Right lobe of liver (tissue), 4 donors: ENCODE measurements around the gene BACE1-AS.

Experiments used
- POLR2A ChIP-seq: fragments of 450-650 bp; IDR thresholded peaks from one replicate; pipeline ENCODE4 v1.6.1; 2017; ENCODE audit warnings: antibody characterized with exemption, mild to moderate bottlenecking
- TF ChIP-seq, protein P1 (sequence below), 4 donors: fragments of 200-600 bp in 3 of 4; fragments of 450-650 bp in 1 of 4; IDR thresholded peaks; one replicate each; pipeline versions ENCODE4 v1.5.1 to v1.8.0; 2016 to 2022; ENCODE audit warnings: antibody characterized with exemption in 4 of 4, mild to moderate bottlenecking in 2 of 4
- donor health status: DM: no; HTN: no; CAD: no.
- donor health status: DM: no; HTN: no; CAD: no.
- donor health status: DM: no; HTN: yes; CAD: no.

GRCh38 chr11:117281159-117281558 is 10.0 kb upstream of the BACE1-AS start:
- TF ChIP-seq, protein P1, sequence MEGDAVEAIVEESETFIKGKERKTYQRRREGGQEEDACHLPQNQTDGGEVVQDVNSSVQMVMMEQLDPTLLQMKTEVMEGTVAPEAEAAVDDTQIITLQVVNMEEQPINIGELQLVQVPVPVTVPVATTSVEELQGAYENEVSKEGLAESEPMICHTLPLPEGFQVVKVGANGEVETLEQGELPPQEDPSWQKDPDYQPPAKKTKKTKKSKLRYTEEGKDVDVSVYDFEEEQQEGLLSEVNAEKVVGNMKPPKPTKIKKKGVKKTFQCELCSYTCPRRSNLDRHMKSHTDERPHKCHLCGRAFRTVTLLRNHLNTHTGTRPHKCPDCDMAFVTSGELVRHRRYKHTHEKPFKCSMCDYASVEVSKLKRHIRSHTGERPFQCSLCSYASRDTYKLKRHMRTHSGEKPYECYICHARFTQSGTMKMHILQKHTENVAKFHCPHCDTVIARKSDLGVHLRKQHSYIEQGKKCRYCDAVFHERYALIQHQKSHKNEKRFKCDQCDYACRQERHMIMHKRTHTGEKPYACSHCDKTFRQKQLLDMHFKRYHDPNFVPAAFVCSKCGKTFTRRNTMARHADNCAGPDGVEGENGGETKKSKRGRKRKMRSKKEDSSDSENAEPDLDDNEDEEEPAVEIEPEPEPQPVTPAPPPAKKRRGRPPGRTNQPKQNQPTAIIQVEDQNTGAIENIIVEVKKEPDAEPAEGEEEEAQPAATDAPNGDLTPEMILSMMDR (IDR thresholded peaks at IDR 0.05) = no peak
- no peak for TF ChIP-seq POLR2A
